AG08395 (cell line): ENCODE measurements around the gene PRSS56.
"Not testable (repeated sequence)": the region's sequence is repeated elsewhere in the genome, so short reads cannot be mapped to it uniquely, and the experiment has no call there.

ENCODE experiments used
- DNase-seq: peaks from one replicate; pipeline ENCODE4 v3.0.0; 2012; ENCODE audit warnings: mixed read lengths, low spot score

Gene PRSS56

GRCh38 chr2:232541961-232542714, 21.9 kb downstream of the PRSS56 start:
- DNase-seq, result no peak

DNA sequence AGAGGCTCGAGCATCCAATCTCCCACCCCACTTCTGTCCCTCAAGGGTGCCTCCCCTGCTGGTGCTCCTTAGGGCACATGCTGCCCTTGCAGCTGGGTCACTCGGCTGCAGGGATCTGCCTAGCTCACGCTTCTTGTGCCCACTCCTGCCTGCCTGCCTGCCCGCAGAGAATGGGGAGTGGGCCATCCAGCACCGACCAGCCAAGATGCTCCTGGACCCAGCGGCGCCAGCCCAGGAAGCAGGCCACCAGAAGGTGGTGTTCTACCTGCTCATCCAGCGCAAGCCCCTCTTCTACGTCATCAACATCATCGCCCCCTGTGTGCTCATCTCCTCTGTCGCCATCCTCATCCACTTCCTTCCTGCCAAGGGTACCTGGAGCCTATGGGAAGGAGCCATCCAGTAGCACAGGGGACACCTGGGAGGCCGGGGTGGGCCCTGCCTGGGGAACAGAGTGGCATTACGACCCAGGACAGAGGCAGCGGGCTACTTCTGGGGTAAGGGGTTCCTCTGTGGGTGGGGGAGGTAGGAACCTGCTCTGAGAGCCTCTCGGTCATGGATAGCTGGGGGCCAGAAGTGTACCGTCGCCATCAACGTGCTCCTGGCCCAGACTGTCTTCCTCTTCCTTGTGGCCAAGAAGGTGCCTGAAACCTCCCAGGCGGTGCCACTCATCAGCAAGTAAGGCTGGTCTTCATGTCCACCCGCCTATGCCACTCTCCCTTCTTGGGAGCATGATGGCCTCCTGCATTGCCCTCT, 22.7 kb downstream of the PRSS56 start:
- no peak for DNase-seq

- no peak for DNase-seq
These were observed 23.3 kb downstream of the PRSS56 start for GRCh38 chr2:232543491-232543890.

DNA sequence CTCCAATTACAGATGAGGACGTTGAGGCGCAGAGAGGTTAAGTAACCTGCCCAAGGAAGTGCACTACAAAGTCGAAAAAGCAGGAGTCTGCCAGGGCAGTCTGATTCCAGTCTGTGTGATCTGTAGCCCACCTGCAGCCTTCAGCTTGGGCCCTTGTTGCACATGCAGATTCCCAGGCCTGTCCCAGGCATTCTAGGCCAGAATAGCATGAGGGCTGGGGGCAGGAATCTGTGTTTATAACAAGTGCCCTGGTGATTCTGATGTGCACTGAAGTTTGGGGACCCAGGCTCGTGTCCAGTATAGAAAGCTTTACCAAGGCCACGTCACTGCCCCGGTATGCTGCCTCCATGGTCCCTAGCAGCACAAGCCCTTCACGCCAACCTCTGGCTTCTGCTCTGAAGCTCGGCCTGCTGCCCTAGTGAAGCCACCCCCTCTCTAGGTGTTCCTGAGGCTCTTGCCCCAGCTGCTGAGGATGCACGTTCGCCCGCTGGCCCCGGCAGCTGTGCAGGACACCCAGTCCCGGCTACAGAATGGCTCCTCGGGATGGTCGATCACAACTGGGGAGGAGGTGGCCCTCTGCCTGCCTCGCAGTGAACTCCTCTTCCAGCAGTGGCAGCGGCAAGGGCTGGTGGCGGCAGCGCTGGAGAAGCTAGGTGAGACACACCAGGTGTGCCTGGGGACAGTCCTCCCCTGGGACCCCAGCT, 23.9 kb downstream of the PRSS56 start:
- no peak for DNase-seq

DNA sequence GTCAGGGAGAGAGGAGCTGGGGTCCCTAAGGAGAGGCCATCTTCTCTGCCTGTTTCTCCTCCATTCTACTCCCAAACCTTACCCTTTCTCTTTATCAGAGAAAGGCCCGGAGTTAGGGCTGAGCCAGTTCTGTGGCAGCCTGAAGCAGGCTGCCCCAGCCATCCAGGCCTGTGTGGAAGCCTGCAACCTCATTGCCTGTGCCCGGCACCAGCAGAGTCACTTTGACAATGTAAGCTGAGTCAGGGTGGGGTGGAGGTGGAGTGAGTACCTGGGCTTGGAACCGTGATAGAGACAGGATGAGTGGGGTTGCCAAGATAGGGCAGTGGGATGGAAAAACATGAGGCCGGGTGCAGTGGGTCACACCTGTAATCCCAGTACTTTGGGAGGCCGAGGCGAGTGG, 24.5 kb downstream of the PRSS56 start:
- DNase-seq, result no peak

- no peak for DNase-seq
These were observed 25.6 kb downstream of the PRSS56 start for GRCh38 chr2:232545511-232546375.

DNA sequence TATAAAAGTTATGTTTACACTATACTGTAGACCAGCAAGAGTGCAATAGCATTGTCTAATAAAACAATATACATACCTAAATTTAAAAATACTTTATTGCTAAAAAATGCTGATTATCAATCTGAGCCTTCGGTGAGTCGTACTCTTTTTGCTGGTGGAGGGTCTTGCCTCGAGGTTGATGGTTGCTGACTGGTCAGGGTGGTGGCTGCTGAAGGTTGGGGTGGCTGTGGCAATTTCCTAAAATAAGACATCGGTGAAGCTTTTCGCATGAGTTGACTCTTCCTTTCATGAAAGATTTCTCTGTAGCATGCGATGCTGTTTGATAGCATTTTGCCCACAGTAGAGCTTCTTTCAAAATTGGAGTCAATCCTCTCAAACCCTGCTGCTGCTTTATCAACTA, 27.8 kb downstream of the PRSS56 start:
- DNase-seq, result no peak

GRCh38 chr2:232549655-232550353, 29.6 kb downstream of the PRSS56 start:
- DNase-seq, result no peak

DNA sequence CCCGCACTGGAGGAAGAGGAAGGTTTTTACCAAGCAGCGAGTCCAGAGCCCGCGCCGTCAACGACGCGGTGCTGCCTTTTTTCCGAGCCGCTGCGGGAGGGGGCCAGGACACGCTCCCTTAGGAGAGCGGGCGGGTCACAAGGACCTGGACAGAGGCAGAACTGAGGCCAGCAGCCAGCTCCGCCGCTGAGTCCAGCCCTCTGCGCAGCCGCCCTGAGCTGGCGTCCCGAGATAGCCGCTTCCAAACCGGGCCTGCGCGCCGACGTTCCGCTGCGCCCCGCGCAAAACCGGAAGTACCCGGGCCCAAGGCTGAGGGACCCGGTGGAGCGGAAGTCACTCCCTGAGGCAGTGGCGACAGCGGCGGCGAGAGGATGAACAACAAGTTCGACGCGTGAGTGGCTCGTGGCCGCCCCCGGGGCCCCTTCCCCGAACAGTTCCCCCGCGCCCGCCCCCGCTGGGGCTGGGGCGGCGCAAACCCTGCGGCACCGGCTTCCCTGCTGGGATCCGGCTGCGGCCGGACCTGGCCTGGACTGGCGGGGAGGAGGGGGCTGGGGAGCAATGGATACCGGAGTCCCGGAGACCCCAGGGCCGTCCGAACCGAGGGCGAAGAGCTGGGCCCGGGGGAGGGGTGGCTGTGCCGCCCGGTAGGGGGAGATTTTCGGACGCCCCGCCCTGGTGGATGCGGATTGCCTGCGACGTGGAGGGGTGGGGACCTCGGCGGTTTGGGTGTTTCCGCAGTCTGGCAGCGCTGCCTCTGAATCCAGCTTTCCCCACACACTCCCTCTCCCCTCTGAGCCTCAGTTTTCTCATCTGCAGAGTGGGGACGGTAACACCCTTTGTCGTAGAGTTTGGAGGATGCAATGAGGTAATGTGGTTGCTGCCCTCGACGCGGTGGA, 30.4 kb downstream of the PRSS56 start, which contains the start of the genes EIF4E2 and TIGD1:
Gene EIF4E2 (plus strand): TSS at position 336 of the 896 bp plus-strand sequence. CDS start 36 bp downstream, at position 372.
Gene TIGD1 (minus strand): TSS at position 204 of the 896 bp plus-strand sequence. CDS start 675 bp downstream, outside the sequence.
- DNase-seq, result peak; percentile 100

GRCh38 chr2:232551250-232551638, 31.1 kb downstream of the PRSS56 start:
- no peak for DNase-seq

DNA sequence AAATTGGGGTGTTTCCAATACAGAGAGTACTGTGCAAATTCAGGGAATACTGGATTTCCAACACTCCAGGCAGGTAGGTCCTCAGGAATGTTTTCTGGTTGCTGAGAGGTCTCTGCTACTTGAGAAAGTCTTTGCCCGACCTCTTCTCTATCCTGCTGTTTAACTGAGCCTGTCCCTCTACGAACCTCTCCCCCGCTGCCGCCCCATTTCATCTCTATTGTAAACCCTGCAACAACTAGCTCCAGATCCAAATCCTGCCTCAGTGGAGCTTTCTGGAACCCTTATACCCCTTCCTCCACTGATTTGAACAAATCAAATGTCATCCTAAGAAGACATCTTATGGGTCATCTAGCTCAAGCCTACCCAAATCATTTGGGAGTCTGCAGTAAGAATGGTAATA, 31.6 kb downstream of the PRSS56 start:
- DNase-seq, result no peak

DNA sequence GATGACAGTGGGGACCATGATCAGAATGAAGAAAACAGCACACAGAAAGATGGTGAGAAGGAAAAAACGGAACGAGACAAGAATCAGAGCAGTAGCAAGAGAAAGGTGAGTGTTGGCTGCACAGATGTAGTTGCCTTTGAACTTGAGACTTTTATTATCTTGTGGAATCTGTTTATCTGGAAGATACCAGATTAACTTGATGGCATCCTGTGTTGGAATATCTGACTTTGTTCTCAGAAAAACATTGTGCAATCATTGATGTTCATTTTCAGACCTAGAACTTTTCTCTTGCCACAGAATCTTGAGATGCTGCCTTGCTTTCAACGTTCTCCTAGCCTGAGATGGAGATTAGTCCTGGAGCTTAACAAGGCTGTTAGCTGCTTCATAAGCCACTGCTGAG, 36.2 kb downstream of the PRSS56 start:
- no peak for DNase-seq

DNA sequence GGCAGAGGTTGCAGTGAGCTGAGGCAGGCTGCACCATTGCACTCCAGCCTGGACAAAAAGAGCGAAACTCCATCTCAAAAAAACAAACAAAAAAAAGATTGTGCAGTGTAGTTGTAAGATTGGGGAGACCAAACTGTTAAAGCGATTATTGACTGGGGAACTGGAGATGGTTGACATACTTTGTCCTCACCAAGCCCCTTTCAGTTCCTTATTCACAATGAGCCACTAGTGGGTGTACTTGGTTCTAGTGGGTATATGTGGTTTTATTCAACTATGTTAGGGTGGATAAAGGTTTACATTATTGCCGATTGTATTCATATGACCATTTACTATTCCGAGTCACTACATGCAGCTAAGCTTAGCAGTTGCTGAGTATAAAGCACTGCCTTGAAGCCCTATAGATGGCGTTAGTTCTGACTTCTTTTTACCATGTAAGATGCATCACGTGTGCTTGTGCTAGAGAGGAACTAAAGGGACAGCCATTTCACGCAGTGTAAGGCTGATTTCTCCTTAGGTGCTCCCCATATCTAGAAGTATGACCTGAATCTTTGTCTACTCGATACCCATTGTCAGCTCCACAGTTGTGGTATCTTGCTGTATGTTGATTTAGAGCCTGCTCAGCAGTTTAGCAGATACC, 42.4 kb downstream of the PRSS56 start:
- no peak for DNase-seq

DNA sequence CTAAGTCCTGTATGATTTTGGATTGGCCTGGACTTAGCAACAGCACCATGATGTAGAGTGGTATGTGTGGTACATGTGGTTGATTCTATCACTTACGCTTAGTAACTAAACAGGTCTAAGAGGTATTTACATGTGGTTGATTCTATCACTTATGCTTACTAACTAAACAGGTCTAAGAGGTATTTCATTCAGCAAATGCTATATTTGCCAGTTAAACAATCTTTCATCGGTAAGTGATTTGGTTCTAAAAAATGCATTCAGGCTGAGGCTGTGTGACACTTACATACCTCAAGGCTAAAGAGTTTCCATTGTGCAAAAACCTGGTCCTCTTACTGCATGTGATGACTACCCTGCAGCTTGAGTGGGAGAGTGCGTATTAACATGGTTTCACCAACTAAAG, 43.4 kb downstream of the PRSS56 start:
- DNase-seq, result no peak

DNA sequence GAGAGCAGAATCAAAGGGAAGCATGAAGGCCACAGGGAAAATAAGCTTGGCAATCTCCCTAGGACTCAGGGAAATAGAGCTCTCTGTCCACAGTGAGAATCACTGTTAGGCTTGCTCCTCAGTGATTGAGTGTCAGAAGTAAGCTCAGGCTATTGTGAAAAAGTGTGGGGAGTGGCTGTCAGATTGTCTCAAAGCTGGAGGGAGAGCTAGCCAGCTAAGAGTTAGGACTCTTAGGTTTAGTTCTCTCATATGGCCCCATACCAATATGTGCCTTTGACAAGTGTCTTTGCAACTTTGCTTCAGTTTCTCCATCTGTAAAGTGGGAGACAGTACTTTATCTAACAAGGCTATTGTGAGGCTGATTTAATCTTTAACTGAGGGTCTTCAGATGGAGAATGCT, 47.5 kb downstream of the PRSS56 start:
- no peak for DNase-seq

GRCh38 chr2:232568161-232568560, 48.0 kb downstream of the PRSS56 start:
- peak; percentile 94 for DNase-seq

- DNase-seq, result no peak
These were observed 49.4 kb downstream of the PRSS56 start for GRCh38 chr2:232569541-232569940.

DNA sequence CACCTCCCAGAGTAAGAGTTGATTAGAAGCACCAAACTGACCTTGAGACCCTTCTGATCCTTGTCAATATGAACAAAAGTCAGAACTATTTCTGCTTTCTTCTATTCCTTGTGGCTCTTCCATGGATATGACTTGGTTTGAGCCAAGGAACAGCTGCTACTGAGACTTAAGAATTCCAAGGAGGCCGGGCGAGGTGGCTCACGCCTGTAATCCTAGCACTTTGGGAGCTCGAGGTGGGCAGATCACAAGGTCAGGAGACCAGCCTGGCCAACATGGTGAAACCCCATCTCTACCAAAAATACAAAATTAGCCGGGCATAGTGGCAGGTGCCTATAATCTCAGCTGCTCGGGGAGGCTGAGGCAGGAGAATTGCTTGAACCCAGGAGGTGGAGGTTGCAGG, 50.3 kb downstream of the PRSS56 start:
- not testable (repeated sequence) for DNase-seq

DNA sequence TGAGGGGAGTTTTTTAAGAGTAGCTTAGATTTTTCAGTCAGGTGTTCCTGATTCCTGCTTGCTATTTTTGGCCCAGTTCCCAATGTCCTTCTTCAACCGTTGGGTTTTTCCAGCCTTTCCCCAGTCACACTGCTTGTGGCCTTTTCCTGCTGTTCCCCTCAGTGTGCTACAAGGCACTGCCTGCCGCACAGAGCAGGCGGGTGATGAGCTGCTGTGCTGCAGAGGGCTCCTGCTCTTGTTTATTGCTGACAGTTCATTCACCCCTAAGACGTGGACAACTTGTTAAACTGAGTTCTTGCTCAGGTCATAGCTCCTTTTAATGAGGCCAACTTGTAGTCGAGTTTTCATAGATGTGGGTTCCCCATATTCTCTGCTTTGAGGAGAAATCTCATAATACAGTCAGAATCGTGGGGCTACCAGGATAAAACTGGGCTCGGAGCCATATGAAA, 50.9 kb downstream of the PRSS56 start:
- DNase-seq, result no peak
